Astrocyte of the spinal cord (primary cell): Measurements from ENCODE around the gene DVL3.
A peak's percentile ranks its signal among the peaks of the same experiment; 100 is the strongest.

ENCODE experiments used
- DNase-seq: peaks from one replicate; pipeline ENCODE4 v3.0.0; 2011; ENCODE audit warnings: low read depth, low spot score
- H3K4me3 ChIP-seq: 2 replicates; pipeline ENCODE4 v1.5.1; 2011; ENCODE audit warnings: low read depth, mild to moderate bottlenecking, low read length, moderate library complexity
- in situ Hi-C: cut with HindIII; loops from 2 replicates; pipeline ENCODE4 v1.10.0; 2017; ENCODE audit warnings: low sequenced_read_pairs
- TF ChIP-seq, protein P1 (sequence below): IDR thresholded peaks from 2 replicates; pipeline ENCODE4 v1.5.1; 2012; ENCODE audit warnings: low read depth, mild to moderate bottlenecking, low read length, inconsistent platforms

DVL3 gene

GRCh38 chr3:184142199-184142598 is 13.0 kb upstream of the DVL3 start:
- TF ChIP-seq, protein P1, sequence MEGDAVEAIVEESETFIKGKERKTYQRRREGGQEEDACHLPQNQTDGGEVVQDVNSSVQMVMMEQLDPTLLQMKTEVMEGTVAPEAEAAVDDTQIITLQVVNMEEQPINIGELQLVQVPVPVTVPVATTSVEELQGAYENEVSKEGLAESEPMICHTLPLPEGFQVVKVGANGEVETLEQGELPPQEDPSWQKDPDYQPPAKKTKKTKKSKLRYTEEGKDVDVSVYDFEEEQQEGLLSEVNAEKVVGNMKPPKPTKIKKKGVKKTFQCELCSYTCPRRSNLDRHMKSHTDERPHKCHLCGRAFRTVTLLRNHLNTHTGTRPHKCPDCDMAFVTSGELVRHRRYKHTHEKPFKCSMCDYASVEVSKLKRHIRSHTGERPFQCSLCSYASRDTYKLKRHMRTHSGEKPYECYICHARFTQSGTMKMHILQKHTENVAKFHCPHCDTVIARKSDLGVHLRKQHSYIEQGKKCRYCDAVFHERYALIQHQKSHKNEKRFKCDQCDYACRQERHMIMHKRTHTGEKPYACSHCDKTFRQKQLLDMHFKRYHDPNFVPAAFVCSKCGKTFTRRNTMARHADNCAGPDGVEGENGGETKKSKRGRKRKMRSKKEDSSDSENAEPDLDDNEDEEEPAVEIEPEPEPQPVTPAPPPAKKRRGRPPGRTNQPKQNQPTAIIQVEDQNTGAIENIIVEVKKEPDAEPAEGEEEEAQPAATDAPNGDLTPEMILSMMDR, result no peak
- no peak for DNase-seq
- in situ Hi-C loops, result no loop called here
- no peak overlapping the region for H3K4me3 ChIP-seq

GRCh38 chr3:184143327-184143726 is 11.8 kb upstream of the DVL3 start:
- DNase-seq, result no peak
- in situ Hi-C loops, result no loop called here
- TF ChIP-seq, protein P1, result no peak
- no peak overlapping the region for H3K4me3 ChIP-seq

DNA sequence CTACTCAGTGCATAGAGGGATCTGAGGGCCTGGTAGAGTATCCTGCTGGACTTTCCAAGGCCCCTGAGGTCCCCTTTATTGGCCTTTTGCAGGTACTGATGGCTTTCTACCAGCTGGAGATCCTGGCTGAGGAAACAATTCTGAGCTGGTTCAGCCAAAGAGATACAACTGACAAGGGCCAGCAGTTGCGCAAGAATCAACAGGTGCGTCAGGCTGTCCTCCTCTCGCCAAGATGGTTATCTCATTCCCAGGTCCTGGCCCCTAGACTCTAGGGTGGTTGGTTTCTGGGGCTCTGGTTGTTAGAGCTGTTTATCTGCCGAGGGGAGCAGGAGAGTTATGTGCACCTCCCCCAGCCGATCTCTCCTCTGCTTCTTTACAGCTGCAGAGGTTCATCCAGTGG is 10.7 kb upstream of the DVL3 start:
- no peak for DNase-seq
- H3K4me3 ChIP-seq, result no peak overlapping the region
- TF ChIP-seq, protein P1, result no peak
- in situ Hi-C loops, result no loop called here

- in situ Hi-C loops, result no loop called here
- H3K4me3 ChIP-seq, result no peak overlapping the region
- TF ChIP-seq, protein P1, result peak; percentile 57
- DNase-seq, result peak; percentile 48
These were observed 10.1 kb upstream of the DVL3 start for GRCh38 chr3:184145111-184145524.

- no peak for DNase-seq
- H3K4me3 ChIP-seq, result no peak overlapping the region
- TF ChIP-seq, protein P1, result no peak
- in situ Hi-C loops, result no loop called here
These were observed 9.4 kb upstream of the DVL3 start for GRCh38 chr3:184145751-184146270.

GRCh38 chr3:184148076-184148475 is 7.1 kb upstream of the DVL3 start:
- no peak overlapping the region for H3K4me3 ChIP-seq
- TF ChIP-seq, protein P1, result no peak
- DNase-seq, result no peak
- in situ Hi-C loops, result no loop called here

- no peak overlapping the region for H3K4me3 ChIP-seq
- no peak for DNase-seq
- TF ChIP-seq, protein P1, result no peak
- in situ Hi-C loops, result no loop called here
These were observed 6.1 kb upstream of the DVL3 start for GRCh38 chr3:184149123-184149522.
